ENCODE data around the gene CEP295NL.

GRCh38 chr17:78915872-78916632, 13.1 kb upstream of the CEP295NL start:
- TF ChIP-seq CTCF (IDR thresholded peaks at IDR 0.05) (no peak), POLR2A (IDR thresholded peaks at IDR 0.05) (no peak), EP300 (IDR thresholded peaks at IDR 0.05; ENCODE audit: low read depth) (no peak)
